HepG2 (cell line): ENCODE results near the gene OR2V2. TPM values are rescaled to one million over a fixed set of nuclear protein-coding genes. Genes with fewer than 3 reads are reported as not detected.

Source experiments
- CEBPG ChIP-seq: IDR thresholded peaks from 2 replicates; pipeline ENCODE4 v1.6.1; 2016
- CHD4 ChIP-seq: fragments of 200-600 bp; sonication (generic); IDR thresholded peaks from 2 replicates; pipeline ENCODE4 v1.7.0; 2017; ENCODE audit warnings: mild to moderate bottlenecking, low read length, borderline replicate concordance
- DMTF1 ChIP-seq: sonication (generic); formaldehyde crosslinking; IDR thresholded peaks from 2 replicates; pipeline ENCODE4 v1.4.0; 2020; ENCODE audit warnings: mild to moderate bottlenecking, missing genetic modification reagents
- FOXA3 ChIP-seq: IDR thresholded peaks from 2 replicates; pipeline ENCODE4 v1.6.1; 2016; ENCODE audit warnings: missing genetic modification reagents, missing compliant biosample characterization
- GABPA ChIP-seq, 2 experiments: IDR thresholded peaks; 2 replicates each; pipeline ENCODE4 v1.6.1; 2011 to 2016; ENCODE audit warnings: low read depth in 2 of 2, low read length in 1 of 2, missing biosample characterization in 1 of 2, missing genetic modification characterization in 1 of 2
- GATAD2A ChIP-seq: IDR thresholded peaks from 2 replicates; pipeline ENCODE4 v1.6.1; 2016
- HNRNPLL ChIP-seq: fragments of 200-400 bp; formaldehyde crosslinking; IDR thresholded peaks from 2 replicates; pipeline ENCODE4 v1.6.1; 2017; ENCODE audit warnings: mild to moderate bottlenecking, low read depth, low read length; ENCODE audit not compliant: poor library complexity, severe bottlenecking
- MAX ChIP-seq: IDR thresholded peaks from 2 replicates; pipeline ENCODE4 v1.6.1; 2012; ENCODE audit warnings: inconsistent platforms
- MAZ ChIP-seq, 2 experiments: sonication (generic) in 1 of 2; formaldehyde crosslinking in 1 of 2; IDR thresholded peaks; 2 replicates each; pipeline versions ENCODE4 v1.5.0 to v1.6.1; 2012 to 2020; ENCODE audit warnings: low read depth in 2 of 2, mild to moderate bottlenecking in 2 of 2, borderline replicate concordance in 1 of 2, improper control_type of control experiment in 1 of 2, low read length in 1 of 2, missing genetic modification reagents in 1 of 2, moderate library complexity in 1 of 2
- NFE2L1 ChIP-seq: sonication (generic); formaldehyde crosslinking; IDR thresholded peaks from 2 replicates; pipeline ENCODE4 v1.4.0; 2020; ENCODE audit warnings: missing genetic modification reagents, mild to moderate bottlenecking, borderline replicate concordance
- PHF21A ChIP-seq: sonication (generic); formaldehyde crosslinking; IDR thresholded peaks from 2 replicates; pipeline ENCODE4 v1.5.0; 2020; ENCODE audit warnings: mild to moderate bottlenecking, missing genetic modification reagents
- POLR2G ChIP-seq: fragments of 200-400 bp; formaldehyde crosslinking; IDR thresholded peaks from 2 replicates; pipeline ENCODE4 v1.6.1; 2018; ENCODE audit warnings: mild to moderate bottlenecking, low read depth, low read length, moderate library complexity
- SCMH1 ChIP-seq: sonication (generic); formaldehyde crosslinking; IDR thresholded peaks from 2 replicates; pipeline ENCODE4 v1.9.0; 2021; ENCODE audit warnings: missing genetic modification reagents, mild to moderate bottlenecking, borderline replicate concordance
- SMAD3 ChIP-seq: sonication (generic); formaldehyde crosslinking; IDR thresholded peaks from 2 replicates; pipeline ENCODE4 v1.4.0; 2020; ENCODE audit warnings: missing genetic modification reagents
- TEAD2 ChIP-seq: sonication (generic); formaldehyde crosslinking; IDR thresholded peaks from 2 replicates; pipeline ENCODE4 v1.9.0; 2021; ENCODE audit warnings: missing genetic modification reagents
- TEAD3 ChIP-seq: optimal IDR thresholded peaks from 2 replicates; pipeline ENCODE3; 2016; ENCODE audit warnings: borderline replicate concordance
- ZBTB2 ChIP-seq: sonication (generic); formaldehyde crosslinking; IDR thresholded peaks from 2 replicates; pipeline ENCODE4 v1.8.0; 2022; ENCODE audit warnings: low read depth, missing genetic modification reagents
- ZIK1 ChIP-seq: sonication (generic); formaldehyde crosslinking; IDR thresholded peaks from 2 replicates; pipeline ENCODE4 v1.5.0; 2020; ENCODE audit warnings: mild to moderate bottlenecking, low read depth, missing genetic modification reagents, borderline replicate concordance
- ZMAT5 ChIP-seq: sonication (generic); formaldehyde crosslinking; IDR thresholded peaks from 2 replicates; pipeline ENCODE4 v1.5.0; 2020; ENCODE audit warnings: mild to moderate bottlenecking, low read depth, missing genetic modification reagents, borderline replicate concordance
- ZNF224 ChIP-seq: sonication (generic); formaldehyde crosslinking; IDR thresholded peaks from 2 replicates; pipeline ENCODE4 v1.5.0; 2020; ENCODE audit warnings: mild to moderate bottlenecking, missing genetic modification reagents
- ZNF589 ChIP-seq: sonication (generic); formaldehyde crosslinking; conservative IDR thresholded peaks from 2 replicates; pipeline ENCODE4 v1.8.0; 2022; ENCODE audit warnings: mild to moderate bottlenecking, moderate library complexity, missing genetic modification reagents
- ZNF619 ChIP-seq: sonication (generic); formaldehyde crosslinking; IDR thresholded peaks from 2 replicates; pipeline ENCODE4 v1.4.0; 2020; ENCODE audit warnings: mild to moderate bottlenecking, missing genetic modification reagents
- ZNF740 ChIP-seq: sonication (generic); formaldehyde crosslinking; IDR thresholded peaks from 2 replicates; pipeline ENCODE4 v1.4.0; 2020; ENCODE audit warnings: missing genetic modification reagents
- ZNF777 ChIP-seq: sonication (generic); formaldehyde crosslinking; IDR thresholded peaks from 2 replicates; pipeline ENCODE4 v1.4.0; 2020; ENCODE audit warnings: missing genetic modification reagents
- ZNF878 ChIP-seq: sonication (generic); formaldehyde crosslinking; IDR thresholded peaks from 2 replicates; pipeline ENCODE4 v1.8.1; 2023; ENCODE audit warnings: mild to moderate bottlenecking, missing genetic modification reagents, moderate library complexity
- polyA plus RNA-seq, 8 experiments: library from polyadenylated mRNA; depleted of rRNA in 3 of 8; stranded (reverse) in 7 of 8; unstranded in 1 of 8; fragments of >200 nt; fragmentation: Illumina TruSeq in 4 of 8; extraction: Trizol in 4 of 8; gene quantifications; 2 replicates each; pipeline versions ENCODE4 v1.2.1 to v1.2.3, GENCODE V29; 2011 to 2016; ENCODE audit warnings: low read depth in 4 of 8, missing spikeins in 1 of 8, mixed read lengths in 1 of 8; ENCODE audit not compliant: insufficient read depth in 1 of 8
- total RNA-seq, 5 experiments: library from RNA; depleted of rRNA; stranded (reverse); fragments of >200 nt; fragmentation: Illumina TruSeq; extraction: Trizol; gene quantifications; 2 replicates each; pipeline ENCODE4 v1.2.3, GENCODE V29; 2016; ENCODE audit warnings: low read depth in 1 of 5

The OR2V2 gene
- total and polyA plus RNA-seq, 2 of the 13 experiments (the other 11 are each of a cell fraction or from before 2014, with no cell fraction given): not detected

GRCh38 chr5:181207214-181207959, 60.0 kb downstream of the OR2V2 start (continued):
- no peak for TF ChIP-seq POLR2G
- TF ChIP-seq ZNF224 (CRISPR knock-in tag): 0 out of 2 replicates have a peak, but pooled peaks have one; percentile 44
- no peak; the same call in 1 of the 2 replicates for TF ChIP-seq PHF21A (CRISPR knock-in tag)
- no peak for TF ChIP-seq FOXA3 (CRISPR knock-in tag)
- TF ChIP-seq ZIK1 (CRISPR knock-in tag): no peak
- peak; percentile 61; the same call in 1 of the 2 replicates for TF ChIP-seq SMAD3 (CRISPR knock-in tag)
- peak; percentile 22; the same call in 1 of the 2 replicates for TF ChIP-seq CEBPG (CRISPR knock-in tag)
- no peak for TF ChIP-seq GABPA (IDR thresholded peaks at IDR 0.05; ENCODE audit: low read depth, low read length)
- peak; percentile 28; the same call in 1 of the 2 replicates for TF ChIP-seq GABPA (CRISPR knock-in tag; IDR thresholded peaks at IDR 0.05; ENCODE audit: low read depth)
- no peak for TF ChIP-seq ZNF878 (CRISPR knock-in tag)
- no peak for TF ChIP-seq TEAD3 (CRISPR knock-in tag)
- peak; percentile 68 for TF ChIP-seq GATAD2A (CRISPR knock-in tag)
- TF ChIP-seq MAX: peak; percentile 36; the same call in 1 of the 2 replicates
- TF ChIP-seq HNRNPLL: peak; percentile 38
- TF ChIP-seq DMTF1 (CRISPR knock-in tag): no peak
- TF ChIP-seq ZNF777: peak; percentile 46
- TF ChIP-seq ZBTB2 (CRISPR knock-in tag): no peak
- no peak for TF ChIP-seq ZNF740 (CRISPR knock-in tag)
- no peak for TF ChIP-seq MAZ (IDR thresholded peaks at IDR 0.05; ENCODE audit: borderline replicate concordance, low read depth, low read length)
- peak; percentile 32; the same call in 1 of the 2 replicates for TF ChIP-seq MAZ (CRISPR knock-in tag; IDR thresholded peaks at IDR 0.05; ENCODE audit: low read depth)
- TF ChIP-seq ZNF589 (CRISPR knock-in tag): no peak
- TF ChIP-seq TEAD2 (CRISPR knock-in tag): no peak
- no peak for TF ChIP-seq NFE2L1 (CRISPR knock-in tag)
- TF ChIP-seq ZNF619 (CRISPR knock-in tag): no peak
- no peak for TF ChIP-seq SCMH1 (CRISPR knock-in tag)
- no peak for TF ChIP-seq ZMAT5 (CRISPR knock-in tag)
- peak; percentile 73; the same call in 1 of the 2 replicates for TF ChIP-seq CHD4
